ENCODE data around the gene SNX11.

DNA sequence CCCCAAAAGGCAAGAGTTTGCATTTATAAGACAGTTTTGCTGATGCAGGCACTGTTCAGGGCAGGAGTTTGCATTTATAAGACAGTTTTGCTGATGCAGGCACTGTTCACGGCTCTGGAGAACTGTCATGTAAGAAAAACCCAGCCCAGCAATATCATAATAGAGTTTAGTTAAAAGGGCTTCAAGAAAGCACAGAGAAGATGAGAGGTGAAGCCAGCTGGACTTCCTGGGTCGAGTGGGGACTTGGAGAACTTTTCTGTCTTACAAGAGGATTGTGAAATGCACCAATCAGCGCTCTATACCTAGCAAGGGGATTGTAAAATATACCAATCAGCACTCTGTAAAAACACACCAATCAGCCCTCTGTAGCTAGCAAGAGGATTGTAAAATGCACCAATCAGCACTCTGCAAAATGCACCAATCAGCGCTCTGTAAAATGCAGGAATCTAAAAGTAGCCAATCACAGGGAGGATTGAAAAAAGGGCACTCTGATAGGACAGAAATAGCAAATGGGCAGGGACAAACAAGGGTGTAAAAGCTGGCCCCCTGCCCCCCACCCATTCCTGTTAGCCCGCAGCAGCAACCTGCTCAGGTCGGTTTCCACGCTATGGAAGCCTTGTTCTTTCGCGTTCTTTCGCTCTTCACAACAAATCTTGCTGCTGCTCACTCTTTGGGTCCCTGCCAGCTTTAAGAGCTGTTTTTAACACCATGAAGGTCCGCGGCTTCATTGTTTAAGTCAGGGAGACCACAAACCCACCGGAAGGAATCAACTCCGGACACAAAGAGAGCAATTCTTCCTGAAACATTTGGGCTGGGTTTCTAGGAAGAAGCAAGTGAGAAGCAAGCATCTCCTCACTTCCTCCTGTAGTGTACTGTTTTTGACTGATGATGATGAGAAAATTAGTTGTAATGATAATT, 4.5 kb upstream of the SNX11 start:
- TF ChIP-seq, protein P1, sequence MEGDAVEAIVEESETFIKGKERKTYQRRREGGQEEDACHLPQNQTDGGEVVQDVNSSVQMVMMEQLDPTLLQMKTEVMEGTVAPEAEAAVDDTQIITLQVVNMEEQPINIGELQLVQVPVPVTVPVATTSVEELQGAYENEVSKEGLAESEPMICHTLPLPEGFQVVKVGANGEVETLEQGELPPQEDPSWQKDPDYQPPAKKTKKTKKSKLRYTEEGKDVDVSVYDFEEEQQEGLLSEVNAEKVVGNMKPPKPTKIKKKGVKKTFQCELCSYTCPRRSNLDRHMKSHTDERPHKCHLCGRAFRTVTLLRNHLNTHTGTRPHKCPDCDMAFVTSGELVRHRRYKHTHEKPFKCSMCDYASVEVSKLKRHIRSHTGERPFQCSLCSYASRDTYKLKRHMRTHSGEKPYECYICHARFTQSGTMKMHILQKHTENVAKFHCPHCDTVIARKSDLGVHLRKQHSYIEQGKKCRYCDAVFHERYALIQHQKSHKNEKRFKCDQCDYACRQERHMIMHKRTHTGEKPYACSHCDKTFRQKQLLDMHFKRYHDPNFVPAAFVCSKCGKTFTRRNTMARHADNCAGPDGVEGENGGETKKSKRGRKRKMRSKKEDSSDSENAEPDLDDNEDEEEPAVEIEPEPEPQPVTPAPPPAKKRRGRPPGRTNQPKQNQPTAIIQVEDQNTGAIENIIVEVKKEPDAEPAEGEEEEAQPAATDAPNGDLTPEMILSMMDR (tag by site-specific recombination; IDR thresholded peaks at IDR 0.05): no peak
- TF ChIP-seq SCRT1 (tag by site-specific recombination; IDR thresholded peaks at IDR 0.05; ENCODE audit: borderline replicate concordance): no peak
- no peak for TF ChIP-seq ZBTB7A (tag by site-specific recombination; IDR thresholded peaks at IDR 0.05; ENCODE audit: low read depth)
- no peak for TF ChIP-seq ZNF426 (tag by site-specific recombination; IDR thresholded peaks at IDR 0.05)
- TF ChIP-seq ZNF354C (tag by site-specific recombination; IDR thresholded peaks at IDR 0.05; ENCODE audit: borderline replicate concordance, low read depth): no peak
- TF ChIP-seq, protein P2, sequence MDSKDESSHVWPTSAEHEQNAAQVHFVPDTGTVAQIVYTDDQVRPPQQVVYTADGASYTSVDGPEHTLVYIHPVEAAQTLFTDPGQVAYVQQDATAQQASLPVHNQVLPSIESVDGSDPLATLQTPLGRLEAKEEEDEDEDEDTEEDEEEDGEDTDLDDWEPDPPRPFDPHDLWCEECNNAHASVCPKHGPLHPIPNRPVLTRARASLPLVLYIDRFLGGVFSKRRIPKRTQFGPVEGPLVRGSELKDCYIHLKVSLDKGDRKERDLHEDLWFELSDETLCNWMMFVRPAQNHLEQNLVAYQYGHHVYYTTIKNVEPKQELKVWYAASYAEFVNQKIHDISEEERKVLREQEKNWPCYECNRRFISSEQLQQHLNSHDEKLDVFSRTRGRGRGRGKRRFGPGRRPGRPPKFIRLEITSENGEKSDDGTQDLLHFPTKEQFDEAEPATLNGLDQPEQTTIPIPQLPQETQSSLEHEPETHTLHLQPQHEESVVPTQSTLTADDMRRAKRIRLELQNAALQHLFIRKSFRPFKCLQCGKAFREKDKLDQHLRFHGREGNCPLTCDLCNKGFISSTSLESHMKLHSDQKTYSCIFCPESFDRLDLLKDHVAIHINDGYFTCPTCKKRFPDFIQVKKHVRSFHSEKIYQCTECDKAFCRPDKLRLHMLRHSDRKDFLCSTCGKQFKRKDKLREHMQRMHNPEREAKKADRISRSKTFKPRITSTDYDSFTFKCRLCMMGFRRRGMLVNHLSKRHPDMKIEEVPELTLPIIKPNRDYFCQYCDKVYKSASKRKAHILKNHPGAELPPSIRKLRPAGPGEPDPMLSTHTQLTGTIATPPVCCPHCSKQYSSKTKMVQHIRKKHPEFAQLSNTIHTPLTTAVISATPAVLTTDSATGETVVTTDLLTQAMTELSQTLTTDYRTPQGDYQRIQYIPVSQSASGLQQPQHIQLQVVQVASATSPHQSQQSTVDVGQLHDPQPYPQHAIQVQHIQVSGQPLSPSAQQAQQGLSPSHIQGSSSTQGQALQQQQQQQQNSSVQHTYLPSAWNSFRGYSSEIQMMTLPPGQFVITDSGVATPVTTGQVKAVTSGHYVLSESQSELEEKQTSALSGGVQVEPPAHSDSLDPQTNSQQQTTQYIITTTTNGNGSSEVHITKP (tag by site-specific recombination; IDR thresholded peaks at IDR 0.05): no peak
- no peak for TF ChIP-seq ZNF843 (tag by site-specific recombination; IDR thresholded peaks at IDR 0.05)
